GM12864 (cell line): ENCODE measurements around the gene HEPACAM.

Experiments
- DNase-seq: peaks from one replicate; pipeline ENCODE4 v3.0.0-alpha.2; 2011; ENCODE audit warnings: low read depth
- H3K4me3 ChIP-seq: 2 replicates; pipeline ENCODE4 v1.5.1; 2011; ENCODE audit warnings: mild to moderate bottlenecking, low read depth, low read length, control low read depth
- CTCF ChIP-seq: IDR thresholded peaks from 2 replicates; pipeline ENCODE4 v1.5.1; 2011; ENCODE audit warnings: low read depth, mild to moderate bottlenecking, moderate library complexity, low read length, control low read depth, inconsistent platforms; ENCODE audit errors: missing control alignments

The HEPACAM gene

GRCh38 chr11:124887667-124888013 is 48.2 kb downstream of the HEPACAM start:
- no peak for TF ChIP-seq CTCF
- DNase-seq: no peak
- H3K4me3 ChIP-seq: no peak overlapping the region

DNA sequence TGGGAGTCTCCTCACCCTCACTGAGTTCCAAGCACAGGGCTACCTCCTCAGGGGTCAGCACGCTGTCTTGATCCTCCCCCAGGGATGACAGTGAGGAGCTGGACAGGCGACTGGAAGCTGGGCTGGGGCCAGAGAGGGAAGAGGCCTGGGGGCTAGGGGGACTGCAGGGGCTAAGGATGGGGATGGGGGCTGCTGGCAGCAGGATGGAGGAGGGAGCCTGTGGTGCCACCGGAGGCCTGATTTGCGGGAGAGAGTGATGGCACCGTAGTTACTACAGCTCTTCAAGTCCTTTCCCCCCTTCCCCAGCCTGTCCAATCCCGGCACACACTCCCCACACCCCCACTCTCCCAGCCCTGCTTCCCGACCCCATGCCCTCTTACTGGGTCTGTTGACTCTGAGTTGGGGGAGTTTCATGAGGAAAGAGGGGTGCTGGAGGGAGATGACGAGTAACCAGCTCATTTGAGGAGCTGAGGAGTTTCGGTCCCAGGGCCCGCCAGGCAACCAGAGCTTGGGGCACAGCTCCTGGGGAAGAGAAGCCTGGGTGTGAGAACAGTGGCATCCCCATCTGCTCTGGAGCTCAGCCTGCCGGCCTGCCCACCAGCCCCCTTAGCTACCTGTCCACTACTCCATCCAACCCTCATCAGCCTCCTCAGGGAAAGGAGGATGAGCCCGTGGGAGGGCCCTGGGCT is 48.7 kb downstream of the HEPACAM start:
- no peak for TF ChIP-seq CTCF
- DNase-seq: no peak
- H3K4me3 ChIP-seq: no peak overlapping the region

GRCh38 chr11:124886476-124886875 is 49.4 kb downstream of the HEPACAM start:
- DNase-seq: no peak
- no peak overlapping the region for H3K4me3 ChIP-seq
- TF ChIP-seq CTCF: no peak

DNA sequence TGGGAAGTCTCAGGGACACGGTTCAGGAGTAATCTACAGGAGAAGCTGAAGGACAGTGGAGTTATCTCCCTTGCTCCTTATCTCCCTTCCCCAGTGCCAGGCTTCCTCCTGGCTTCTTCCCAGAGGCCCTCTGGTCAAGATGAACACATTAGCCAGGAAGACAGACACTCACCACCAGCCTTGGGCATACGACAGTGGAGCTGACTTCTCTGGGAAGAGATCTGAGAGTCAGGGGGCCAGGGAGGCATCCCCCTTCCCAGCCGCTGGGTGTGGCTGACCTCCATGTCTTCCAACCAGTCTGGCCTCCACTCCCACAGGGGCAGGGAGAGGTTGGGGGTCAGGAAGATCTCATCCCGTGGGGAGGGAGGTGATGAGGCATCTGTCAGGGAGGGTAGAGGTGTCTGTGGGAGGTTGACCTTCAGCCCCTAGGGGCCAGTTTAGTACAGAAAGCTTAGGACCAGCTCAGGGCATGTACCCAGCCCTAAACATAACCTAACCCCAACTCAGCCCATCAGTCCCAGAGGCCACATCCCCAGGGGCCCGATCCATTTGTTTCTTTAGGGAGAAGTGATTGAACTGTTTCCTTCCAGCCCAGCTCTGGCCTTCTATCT is 50.9 kb downstream of the HEPACAM start:
- no peak for DNase-seq
- TF ChIP-seq CTCF: no peak
- no peak overlapping the region for H3K4me3 ChIP-seq

DNA sequence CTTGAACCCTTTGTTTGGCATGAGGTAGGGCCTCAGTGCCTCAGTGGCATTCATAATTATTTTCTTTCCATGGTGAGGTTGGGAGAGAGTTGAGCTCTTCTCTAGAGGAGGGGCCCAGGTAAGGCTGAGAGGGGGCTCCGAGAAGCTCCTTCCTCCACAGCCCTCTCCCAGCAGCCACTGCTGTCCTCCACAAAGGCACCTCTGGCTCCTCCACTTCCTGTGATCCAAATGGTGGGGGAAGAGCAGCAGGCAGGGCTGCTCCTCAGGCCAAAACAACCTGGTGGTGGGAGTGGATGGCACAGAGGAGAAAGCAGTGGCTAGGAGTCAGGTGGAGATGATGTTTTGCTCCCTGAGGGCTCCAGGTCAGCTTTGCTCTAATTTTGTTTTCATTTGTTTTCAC is 51.5 kb downstream of the HEPACAM start:
- DNase-seq: no peak
- no peak for TF ChIP-seq CTCF
- H3K4me3 ChIP-seq: no peak overlapping the region

DNA sequence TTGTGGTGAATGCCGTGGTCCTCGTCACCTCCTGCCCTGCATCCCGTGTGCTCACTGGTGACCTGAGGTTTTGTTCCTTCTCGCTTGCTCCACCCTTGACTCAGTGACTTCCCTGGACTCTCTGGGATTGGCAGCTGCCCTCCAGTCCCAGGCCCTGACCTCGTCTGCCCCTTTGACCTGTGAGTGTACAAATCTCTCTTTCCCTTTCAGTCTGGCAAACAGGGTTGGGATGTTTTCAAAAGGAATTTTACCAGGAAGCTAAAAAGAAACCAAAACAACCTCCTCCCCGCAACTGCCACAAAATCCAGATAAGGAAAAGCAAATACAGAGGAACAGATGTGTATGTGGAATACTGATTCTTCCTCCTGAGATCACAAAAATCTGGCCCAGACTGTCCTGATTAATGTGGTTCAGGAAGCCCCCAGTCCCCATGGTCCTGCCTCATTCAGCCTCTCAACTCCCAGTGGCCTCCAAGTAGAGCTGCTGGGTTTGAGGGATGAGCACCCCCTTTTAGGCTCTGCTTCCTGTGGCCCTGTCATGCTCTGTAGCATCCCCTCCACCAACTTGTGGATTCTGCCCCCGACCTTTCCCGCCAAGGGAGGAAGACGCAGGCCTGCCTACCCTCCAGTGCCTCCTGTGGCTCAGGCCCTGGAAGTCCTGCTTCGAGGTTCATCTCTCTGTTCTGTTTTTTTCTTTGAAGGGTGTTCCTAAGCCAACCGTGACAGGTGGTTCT is 53.3 kb downstream of the HEPACAM start:
- no peak for DNase-seq
- no peak for TF ChIP-seq CTCF
- H3K4me3 ChIP-seq: no peak overlapping the region
